BLaER1 treated with 17β-estradiol and CSF1 and Interleukin-3, amounts not matched to agents 10 nM and 100 nM (cell line): Measurements from ENCODE around the gene PRKCH.

Experiments used
- H3K27ac ChIP-seq, 11 experiments: shearing (Covaris generic); formaldehyde crosslinking; 2 replicates each; pipeline ENCODE4 v1.8.1; 2022
- H3K27me3 ChIP-seq, 11 experiments: shearing (Covaris generic); formaldehyde crosslinking; 2 replicates each; pipeline ENCODE4 v1.8.1; 2022
- H3K36me3 ChIP-seq, 11 experiments: shearing (Covaris generic); formaldehyde crosslinking; 2 replicates each; pipeline ENCODE4 v1.8.1; 2022
- H3K4me1 ChIP-seq, 10 experiments: shearing (Covaris generic); formaldehyde crosslinking; 2 replicates each; pipeline ENCODE4 v1.8.1; 2022
- H3K4me2 ChIP-seq, 11 experiments: shearing (Covaris generic); formaldehyde crosslinking; 2 replicates each; pipeline ENCODE4 v1.8.1; 2022
- H3K4me3 ChIP-seq, 10 experiments: shearing (Covaris generic); formaldehyde crosslinking; 2 replicates each; pipeline ENCODE4 v1.8.1; 2022
- H3K9ac ChIP-seq, 11 experiments: shearing (Covaris generic); formaldehyde crosslinking; 2 replicates each; pipeline ENCODE4 v1.8.1; 2022
- H3K9me3 ChIP-seq, 11 experiments: shearing (Covaris generic); formaldehyde crosslinking; replicated peaks in 1 of 11; 2 replicates each; pipeline ENCODE4 v1.8.1; 2022
- H4K20me1 ChIP-seq, 11 experiments: shearing (Covaris generic); formaldehyde crosslinking; 2 replicates each; pipeline ENCODE4 v1.8.1; 2022
- Cebpa-rat ChIP-seq, 11 experiments: shearing (Covaris generic); IDR thresholded peaks; 2 replicates each; pipeline ENCODE4 v1.8.1; 2022

PRKCH gene

DNA sequence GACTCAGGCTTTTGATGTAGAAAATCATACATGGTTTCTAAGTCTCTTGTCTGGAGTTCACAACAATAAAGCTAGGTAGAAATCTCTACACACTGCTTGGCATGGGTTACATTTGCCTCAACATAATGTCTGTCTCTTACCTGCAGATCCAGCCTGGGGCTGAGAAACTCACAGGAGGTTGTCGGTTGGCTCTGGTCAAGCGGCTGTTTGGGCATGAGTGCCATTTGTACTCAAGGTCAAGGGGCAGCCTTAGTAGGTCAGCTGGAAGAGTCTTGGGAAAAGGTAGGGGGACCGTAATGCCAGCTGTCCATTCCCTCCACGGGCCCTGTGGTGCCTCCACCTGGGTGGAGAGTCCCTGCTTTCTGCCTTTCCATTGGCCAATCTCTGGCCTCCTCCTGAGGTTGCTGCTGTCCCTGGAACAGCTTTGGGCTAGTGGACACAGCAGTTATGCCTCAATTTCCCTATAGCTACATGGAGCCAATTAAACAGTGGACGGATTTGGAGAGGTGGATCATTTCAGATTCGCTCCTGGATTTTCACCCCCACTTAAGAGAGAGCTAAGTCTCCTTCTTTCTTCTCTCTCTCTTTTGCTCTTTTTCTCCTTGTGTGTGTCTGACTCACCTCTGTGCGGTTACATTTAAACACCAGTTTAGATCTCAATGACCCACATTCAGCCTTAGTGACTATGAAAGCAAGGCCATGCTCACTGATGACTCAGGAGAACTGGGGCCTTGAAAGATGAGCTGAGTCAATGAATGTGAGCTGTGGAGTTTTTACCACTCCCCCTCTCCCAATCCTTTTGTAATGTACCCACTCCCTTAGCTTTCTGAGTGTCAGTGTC lies 241.2 kb downstream of the PRKCH start:
- Histone ChIP-seq H3K4me3 (peak overlapping the region in 1 of 10 experiments; percentile 5; a peak in 1 of 20 replicates), H3K27me3 (no peaks in the 10 kb centered on the region), H3K4me2 (peak overlapping the region; percentile 68 to 98 (median 86)), H3K9ac (peak overlapping the region; percentile 54 to 84 (median 72); a peak in 21 of 22 replicates), H3K4me1 (peaks cover 94 to 100% (median 100%) of the 10 kb centered on the region in 10 experiments), H4K20me1 (no peaks in the 10 kb centered on the region), H3K27ac (peak overlapping the region; percentile 74 to 99 (median 94)), H3K9me3 (no peaks in the 10 kb centered on the region; a peak in 1 of 22 replicates), H3K36me3 (no peaks in the 10 kb centered on the region)
- TF ChIP-seq Cebpa-rat (IDR thresholded peaks at IDR 0.05): no peak

GRCh38 chr14:61563162-61563511 lies 241.8 kb downstream of the PRKCH start:
- no peaks in the 10 kb centered on the region for H3K27me3 ChIP-seq
- H3K9me3 ChIP-seq: no peaks in the 10 kb centered on the region; a peak in 1 of 22 replicates
- H3K4me3 ChIP-seq: no peak overlapping the region
- peak overlapping the region; percentile 74 to 99 (median 94) for H3K27ac ChIP-seq
- H4K20me1 ChIP-seq: no peaks in the 10 kb centered on the region
- H3K4me1 ChIP-seq: peaks cover 94 to 100% (median 99%) of the 10 kb centered on the region in 10 experiments
- peak overlapping the region in 10 of 11 experiments; percentile 31 to 84 (median 72); a peak in 16 of 22 replicates for H3K9ac ChIP-seq
- H3K36me3 ChIP-seq: no peaks in the 10 kb centered on the region
- peak overlapping the region; percentile 68 to 98 (median 86) for H3K4me2 ChIP-seq
- TF ChIP-seq Cebpa-rat (IDR thresholded peaks at IDR 0.05): no peak

- no peaks in the 10 kb centered on the region for H4K20me1 ChIP-seq
- H3K4me1 ChIP-seq: peaks cover 94 to 100% (median 100%) of the 10 kb centered on the region in 10 experiments
- TF ChIP-seq Cebpa-rat (IDR thresholded peaks at IDR 0.05): no peak
- no peaks in the 10 kb centered on the region; a peak in 1 of 22 replicates for H3K9me3 ChIP-seq
- H3K9ac ChIP-seq: peak overlapping the region in 10 of 11 experiments; percentile 14 to 84 (median 72); a peak in 15 of 22 replicates
- no peaks in the 10 kb centered on the region for H3K36me3 ChIP-seq
- H3K27ac ChIP-seq: peak overlapping the region; percentile 74 to 99 (median 94)
- H3K4me2 ChIP-seq: peak overlapping the region; percentile 68 to 98 (median 86)
- peak overlapping the region in 1 of 10 experiments; percentile 0; a peak in 1 of 20 replicates for H3K4me3 ChIP-seq
- H3K27me3 ChIP-seq: no peaks in the 10 kb centered on the region
These were observed 242.7 kb downstream of the PRKCH start for GRCh38 chr14:61563880-61564617.

DNA sequence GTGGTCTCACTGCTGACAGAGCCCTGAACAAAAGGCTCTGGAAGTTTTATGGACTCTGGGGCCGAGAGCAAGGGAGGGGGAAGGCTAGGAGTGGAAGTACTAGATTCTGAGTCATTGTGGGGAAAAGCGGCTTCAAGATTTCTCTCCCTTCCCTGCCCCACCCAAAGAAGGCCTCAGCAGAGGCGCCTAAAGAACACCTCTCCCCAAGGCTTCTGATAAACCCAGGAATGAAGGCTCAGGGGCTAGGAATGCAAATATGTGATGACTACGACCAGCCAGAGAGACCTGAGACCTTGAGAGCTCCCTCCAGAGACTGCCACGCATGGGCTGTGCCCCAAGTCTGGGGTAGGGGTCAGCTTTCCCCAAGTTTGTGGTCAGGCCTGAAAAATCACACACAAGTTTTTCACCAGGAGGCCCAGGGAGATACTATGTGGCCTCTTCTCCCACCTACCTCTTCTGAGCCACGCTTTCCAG lies 243.3 kb downstream of the PRKCH start:
- 0 out of 20 replicates have a peak overlapping the region, but pooled peaks of 2 of the 10 experiments have one; percentile 0 to 9 for H3K4me3 ChIP-seq
- peaks cover 94 to 100% (median 100%) of the 10 kb centered on the region in 10 experiments for H3K4me1 ChIP-seq
- H3K36me3 ChIP-seq: no peaks in the 10 kb centered on the region
- no peak for TF ChIP-seq Cebpa-rat (IDR thresholded peaks at IDR 0.05)
- no peaks in the 10 kb centered on the region for H4K20me1 ChIP-seq
- peak overlapping the region in 10 of 11 experiments; percentile 14 to 84 (median 72); a peak in 16 of 22 replicates for H3K9ac ChIP-seq
- peak overlapping the region; percentile 74 to 99 (median 94) for H3K27ac ChIP-seq
- H3K4me2 ChIP-seq: peak overlapping the region; percentile 68 to 98 (median 86)
- no peaks in the 10 kb centered on the region; a peak in 1 of 22 replicates for H3K9me3 ChIP-seq
- no peaks in the 10 kb centered on the region for H3K27me3 ChIP-seq

- peak overlapping the region; percentile 74 to 99 (median 94); a peak in 21 of 22 replicates for H3K27ac ChIP-seq
- no peak overlapping the region for H3K4me3 ChIP-seq
- H3K9me3 ChIP-seq: no peaks in the 10 kb centered on the region; a peak in 1 of 22 replicates
- peak overlapping the region in 8 of 11 experiments; percentile 63 to 84 (median 73); a peak in 12 of 22 replicates for H3K9ac ChIP-seq
- peak overlapping the region; percentile 68 to 98 (median 86); a peak in 21 of 22 replicates for H3K4me2 ChIP-seq
- no peaks in the 10 kb centered on the region for H3K27me3 ChIP-seq
- no peak for TF ChIP-seq Cebpa-rat (IDR thresholded peaks at IDR 0.05)
- H3K4me1 ChIP-seq: peaks cover 94 to 100% (median 100%) of the 10 kb centered on the region in 10 experiments
- no peaks in the 10 kb centered on the region for H3K36me3 ChIP-seq
- H4K20me1 ChIP-seq: no peaks in the 10 kb centered on the region
These were observed 243.8 kb downstream of the PRKCH start for GRCh38 chr14:61565181-61565580.

GRCh38 chr14:61565836-61566536 lies 244.6 kb downstream of the PRKCH start:
- no peaks in the 10 kb centered on the region for H3K36me3 ChIP-seq
- peaks cover 94 to 100% (median 100%) of the 10 kb centered on the region in 10 experiments for H3K4me1 ChIP-seq
- H3K4me2 ChIP-seq: peak overlapping the region; percentile 21 to 98 (median 88); a peak in 21 of 22 replicates
- no peak for TF ChIP-seq Cebpa-rat (IDR thresholded peaks at IDR 0.05)
- no peaks in the 10 kb centered on the region; a peak in 1 of 22 replicates for H3K9me3 ChIP-seq
- no peak overlapping the region for H3K4me3 ChIP-seq
- peak overlapping the region in 7 of 11 experiments; percentile 24 to 84 (median 37); a peak in 8 of 22 replicates for H3K9ac ChIP-seq
- H3K27me3 ChIP-seq: no peaks in the 10 kb centered on the region
- no peaks in the 10 kb centered on the region for H4K20me1 ChIP-seq
- peak overlapping the region; percentile 87 to 99 (median 94); a peak in 21 of 22 replicates for H3K27ac ChIP-seq

- H3K4me3 ChIP-seq: no peak overlapping the region
- TF ChIP-seq Cebpa-rat (IDR thresholded peaks at IDR 0.05): no peak
- H3K36me3 ChIP-seq: no peaks in the 10 kb centered on the region
- H4K20me1 ChIP-seq: no peaks in the 10 kb centered on the region
- H3K27me3 ChIP-seq: no peaks in the 10 kb centered on the region
- peak overlapping the region; percentile 87 to 99 (median 94); a peak in 21 of 22 replicates for H3K27ac ChIP-seq
- H3K4me2 ChIP-seq: peak overlapping the region; percentile 21 to 98 (median 88); a peak in 21 of 22 replicates
- H3K9ac ChIP-seq: peak overlapping the region in 9 of 11 experiments; percentile 1 to 46 (median 29); a peak in 9 of 22 replicates
- H3K4me1 ChIP-seq: peaks cover 94 to 100% (median 100%) of the 10 kb centered on the region in 10 experiments
- H3K9me3 ChIP-seq: no peaks in the 10 kb centered on the region; a peak in 1 of 22 replicates
These were observed 245.3 kb downstream of the PRKCH start for GRCh38 chr14:61566537-61567225.
